ENCODE data around the gene HOXC9. TPM values are rescaled to one million over a fixed set of nuclear protein-coding genes. Genes with fewer than 3 reads are reported as not detected.

Gene HOXC9
- polyA plus RNA-seq, 1 experiment: 1.2 TPM

DNA sequence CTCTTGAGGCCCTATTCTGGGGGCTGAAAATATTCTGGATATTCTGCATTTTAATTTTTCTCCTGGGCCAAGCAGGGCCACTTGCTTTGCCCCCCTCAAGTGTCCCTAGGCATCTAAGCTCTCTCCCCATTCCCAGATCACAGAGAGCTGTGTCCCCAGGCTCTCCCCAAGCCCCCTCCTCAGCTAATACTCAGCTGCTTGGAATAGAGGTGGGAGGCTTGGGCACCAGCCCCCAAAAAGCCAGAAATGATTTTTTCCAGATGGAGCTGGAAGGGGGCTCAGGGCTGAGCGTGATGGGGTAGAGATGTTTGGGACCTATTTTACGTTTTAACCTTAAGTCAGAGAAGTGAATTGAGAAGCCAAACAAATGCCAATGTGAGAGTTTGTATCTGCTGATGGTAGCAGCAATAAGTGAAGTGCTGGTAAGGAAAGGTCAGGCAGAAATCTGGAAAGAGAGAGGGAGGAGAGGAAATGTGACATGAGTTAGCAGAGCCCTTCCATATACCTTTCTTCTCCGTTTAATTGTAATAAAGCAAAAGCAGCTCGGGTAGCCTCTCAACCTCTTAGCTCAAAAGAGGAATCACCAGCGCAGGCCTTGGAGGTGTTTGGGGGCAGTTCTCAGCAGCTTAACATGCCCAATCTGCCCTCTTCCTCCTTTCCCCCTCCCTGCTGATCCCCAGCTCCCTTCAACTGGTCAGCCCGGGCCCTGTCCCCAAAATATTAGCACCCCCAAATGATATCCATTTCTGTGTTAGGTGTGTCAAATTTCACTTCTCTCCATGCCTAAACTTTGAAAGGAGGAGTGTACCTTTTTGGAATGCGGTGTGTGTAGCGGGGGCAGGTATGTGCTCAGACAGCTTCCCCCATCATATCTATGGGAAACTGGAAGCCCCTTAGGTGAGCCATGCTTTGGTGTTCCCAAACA, 23.3 kb downstream of the HOXC9 start:
- TF ChIP-seq, protein P1, sequence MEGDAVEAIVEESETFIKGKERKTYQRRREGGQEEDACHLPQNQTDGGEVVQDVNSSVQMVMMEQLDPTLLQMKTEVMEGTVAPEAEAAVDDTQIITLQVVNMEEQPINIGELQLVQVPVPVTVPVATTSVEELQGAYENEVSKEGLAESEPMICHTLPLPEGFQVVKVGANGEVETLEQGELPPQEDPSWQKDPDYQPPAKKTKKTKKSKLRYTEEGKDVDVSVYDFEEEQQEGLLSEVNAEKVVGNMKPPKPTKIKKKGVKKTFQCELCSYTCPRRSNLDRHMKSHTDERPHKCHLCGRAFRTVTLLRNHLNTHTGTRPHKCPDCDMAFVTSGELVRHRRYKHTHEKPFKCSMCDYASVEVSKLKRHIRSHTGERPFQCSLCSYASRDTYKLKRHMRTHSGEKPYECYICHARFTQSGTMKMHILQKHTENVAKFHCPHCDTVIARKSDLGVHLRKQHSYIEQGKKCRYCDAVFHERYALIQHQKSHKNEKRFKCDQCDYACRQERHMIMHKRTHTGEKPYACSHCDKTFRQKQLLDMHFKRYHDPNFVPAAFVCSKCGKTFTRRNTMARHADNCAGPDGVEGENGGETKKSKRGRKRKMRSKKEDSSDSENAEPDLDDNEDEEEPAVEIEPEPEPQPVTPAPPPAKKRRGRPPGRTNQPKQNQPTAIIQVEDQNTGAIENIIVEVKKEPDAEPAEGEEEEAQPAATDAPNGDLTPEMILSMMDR (IDR thresholded peaks at IDR 0.05; ENCODE audit: insufficient read depth, low read depth, low read length): no peak
- ChIA-PET CTCF (interaction anchor here (0.8 to 6.7 kb wide), 11 partner anchors 9 to 267 kb away, joined by 3 to 35 read pairs (median 5); partner anchors contain the start of gene HOXC5), POLR2A (no interaction called here)
- DNase-seq (ENCODE audit: low read depth): no peak
- Histone ChIP-seq H3K4me3 (ENCODE audit: low read depth, low read length) (no peak overlapping the region), H3K27me3 (ENCODE audit: control insufficient read depth, insufficient read depth, low read length) (peaks cover 3% of the 10 kb centered on the region; the same call in 1 of the 2 replicates), H3K36me3 (ENCODE audit: control insufficient read depth, insufficient read depth, low read length) (no peaks in the 10 kb centered on the region)

DNA sequence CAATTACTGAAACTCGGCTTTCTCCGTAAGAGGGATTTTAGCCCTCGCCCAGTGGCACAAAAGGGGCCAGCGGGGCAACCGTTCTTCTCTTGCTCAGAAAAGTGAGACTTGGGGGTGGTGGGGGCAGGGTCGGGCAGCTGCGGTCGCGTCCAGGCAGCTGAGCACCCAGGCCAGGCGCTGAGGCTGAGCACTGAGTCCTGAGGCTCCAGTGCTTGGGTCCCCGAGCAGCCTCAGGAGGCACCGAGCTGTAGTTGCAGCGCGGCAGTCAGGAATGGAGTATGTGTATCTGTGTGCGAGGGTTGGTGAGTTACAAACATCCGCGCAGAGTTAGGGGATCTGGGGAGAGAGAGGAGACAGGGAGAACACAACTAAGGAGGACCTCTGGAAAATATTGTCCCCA, 24.2 kb downstream of the HOXC9 start:
- Histone ChIP-seq H3K27me3 (ENCODE audit: control insufficient read depth, insufficient read depth, low read length) (peaks cover 3% of the 10 kb centered on the region; the same call in 1 of the 2 replicates), H3K4me3 (ENCODE audit: low read depth, low read length) (no peak overlapping the region), H3K36me3 (ENCODE audit: control insufficient read depth, insufficient read depth, low read length) (no peaks in the 10 kb centered on the region; the same call in 1 of the 2 replicates)
- ChIA-PET POLR2A (no interaction called here), CTCF (interaction anchor here (0.8 to 6.7 kb wide), 10 partner anchors 9 to 268 kb away, joined by 3 to 35 read pairs (median 5); partner anchors contain the start of genes HOXC5 and HOXC8)
- DNase-seq (ENCODE audit: low read depth): no peak
- TF ChIP-seq, protein P1 (IDR thresholded peaks at IDR 0.05; ENCODE audit: insufficient read depth, low read depth, low read length): no peak

DNA sequence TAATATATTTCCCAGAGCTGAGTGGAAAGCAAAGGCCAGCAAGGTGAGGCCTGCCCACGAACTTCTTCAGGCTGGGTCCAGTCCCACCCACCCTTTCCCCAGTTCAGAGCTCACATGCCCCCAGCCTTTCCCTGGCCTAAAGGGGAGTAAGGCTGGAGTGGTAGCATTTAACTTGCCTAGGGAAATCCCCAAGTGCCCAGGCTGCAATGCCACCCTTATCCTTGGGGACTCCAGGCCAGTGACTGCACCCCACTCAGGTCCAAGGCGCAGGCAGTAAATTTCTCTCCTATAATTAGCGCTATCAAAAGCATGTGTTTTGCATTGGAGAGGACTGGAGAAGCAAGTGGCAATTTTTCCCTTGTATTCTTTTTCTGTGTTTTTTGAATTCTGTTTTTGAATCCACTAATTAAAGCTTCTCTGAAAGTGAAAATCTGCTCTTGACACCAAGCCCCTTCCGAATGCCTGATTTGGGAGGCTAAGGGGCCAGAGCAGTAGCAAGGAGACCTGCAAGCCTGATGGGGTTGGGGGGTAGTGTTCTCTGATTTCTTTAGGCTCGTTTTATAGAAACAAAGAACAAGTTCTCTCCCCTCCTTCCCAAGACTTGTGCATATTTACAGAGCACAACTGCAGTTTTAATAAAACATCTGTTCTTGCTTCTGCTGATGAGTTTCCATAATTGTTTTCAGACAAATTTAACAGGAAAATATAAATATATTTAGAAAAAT, 24.8 kb downstream of the HOXC9 start:
- ChIA-PET CTCF (interaction anchor here (1.0 to 10.1 kb wide), 9 partner anchors 8 to 183 kb away, joined by 3 to 88 read pairs (median 8); partner anchors contain the start of genes HOXC5 and HOXC8), POLR2A (no interaction called here)
- DNase-seq (ENCODE audit: low read depth): no peak
- no peak overlapping the region for H3K4me3 ChIP-seq (ENCODE audit: low read depth, low read length)
- TF ChIP-seq, protein P1 (IDR thresholded peaks at IDR 0.05; ENCODE audit: insufficient read depth, low read depth, low read length): no peak
- no peaks in the 10 kb centered on the region; the same call in 1 of the 2 replicates for H3K36me3 ChIP-seq (ENCODE audit: control insufficient read depth, insufficient read depth, low read length)
- H3K27me3 ChIP-seq (ENCODE audit: control insufficient read depth, insufficient read depth, low read length): peaks cover 3% of the 10 kb centered on the region; the same call in 1 of the 2 replicates

DNA sequence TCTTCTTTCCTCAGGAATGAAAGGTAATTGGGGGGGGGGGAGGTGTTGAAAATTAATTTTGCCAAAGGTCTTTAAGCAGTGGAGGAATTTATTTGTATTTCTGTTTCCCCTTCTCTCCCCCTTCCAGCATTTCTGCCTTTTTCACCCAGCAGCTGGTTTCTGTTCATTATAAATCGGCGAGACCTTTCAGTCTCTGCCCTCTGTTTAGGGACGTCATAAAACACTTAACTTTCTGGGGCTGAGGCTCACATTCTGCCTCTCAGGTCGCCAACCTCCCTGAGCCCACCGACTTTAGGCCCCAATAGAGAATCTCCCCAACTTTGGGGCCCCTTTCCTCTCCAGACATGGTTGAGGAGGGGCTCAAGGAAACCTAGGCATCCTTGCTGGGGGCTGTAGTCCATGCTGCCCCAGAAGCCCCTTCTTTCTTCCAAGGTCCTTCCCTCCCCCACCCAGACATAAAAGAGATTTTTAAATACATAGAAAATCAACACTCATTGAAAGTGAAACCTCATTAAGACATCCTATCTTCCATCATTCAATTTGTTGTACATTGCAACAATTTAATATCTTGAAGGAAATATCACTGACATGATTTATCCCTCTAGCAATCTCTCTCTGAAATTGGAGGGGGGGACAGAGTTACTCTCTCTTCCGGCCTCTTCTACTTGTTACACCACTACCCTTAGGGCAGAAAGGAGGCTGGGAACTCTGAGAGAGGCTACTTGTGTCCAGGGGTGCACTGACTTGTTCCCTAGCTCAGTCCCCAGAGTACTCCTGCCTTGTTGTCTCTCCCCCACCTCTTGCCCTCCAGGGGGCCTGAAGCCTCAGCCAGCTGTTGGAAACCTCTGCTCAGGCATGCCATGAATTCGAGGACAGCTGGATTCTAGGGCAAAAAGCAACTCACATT, 25.8 kb downstream of the HOXC9 start:
- H3K4me3 ChIP-seq (ENCODE audit: low read depth, low read length): no peak overlapping the region
- POLR2A ChIA-PET: interaction anchor here (0.6 kb wide), 1 partner anchor 9 kb away, joined by 5 read pairs; no protein-coding TSS in a partner anchor

More for the DNA sequence above, 25.8 kb downstream of the HOXC9 start:
- TF ChIP-seq, protein P1 (IDR thresholded peaks at IDR 0.05; ENCODE audit: insufficient read depth, low read depth, low read length): no peak
- CTCF ChIA-PET: interaction anchor here (0.6 to 10.1 kb wide), 8 partner anchors 13 to 299 kb away, joined by 3 to 88 read pairs (median 6); no protein-coding TSS in a partner anchor
- H3K36me3 ChIP-seq (ENCODE audit: control insufficient read depth, insufficient read depth, low read length): no peaks in the 10 kb centered on the region; the same call in 1 of the 2 replicates
- H3K27me3 ChIP-seq (ENCODE audit: control insufficient read depth, insufficient read depth, low read length): peaks cover 3% of the 10 kb centered on the region; the same call in 1 of the 2 replicates
- no peak for DNase-seq (ENCODE audit: low read depth)

All from BJ (cell line).